OCI-LY1 (cell line): ENCODE data around the gene SSPN.

Experiments
- CTCF ChIP-seq: fragments of 200-600 bp; sonication (generic), shearing (Covaris generic); IDR thresholded peaks from 2 replicates; pipeline ENCODE4 v1.5.1; 2017; ENCODE audit warnings: mild to moderate bottlenecking, antibody characterized with exemption, low read length, moderate library complexity, mixed read lengths
- EZH2 ChIP-seq: fragments of 200-600 bp; sonication (generic), shearing (Covaris generic); IDR thresholded peaks from 2 replicates; pipeline ENCODE4 v1.8.0; 2017; ENCODE audit warnings: borderline replicate concordance, mixed run types, mild to moderate bottlenecking, antibody characterized with exemption, low read length, moderate library complexity, mixed read lengths

- TF ChIP-seq CTCF = no peak
- no peak for TF ChIP-seq EZH2
These were observed 996 bp downstream of the SSPN start for GRCh38 chr12:26196421-26196716.
